A549 (cell line): ENCODE results near the gene SLC35E1. TPM values are rescaled to one million over a fixed set of nuclear protein-coding genes. Genes with fewer than 3 reads are reported as not detected.

Source experiments
- ATAC-seq, 2 experiments: fragments of 200-7000 bp in 1 of 2; fragments of >200 bp in 1 of 2; cut with Nextera tagmentation in 1 of 2; cut with Tn5 transposase in 1 of 2; 3 replicates each; pipeline versions ENCODE4 v1.8.0 to v1.9.1; 2018 to 2020; ENCODE audit warnings: mild to moderate bottlenecking in 1 of 2, moderate library complexity in 1 of 2
- CTCF ChIA-PET: fragments of 300-600 bp; sonication (Branson Sonifier 250); formaldehyde crosslinking; extraction: SDS; loops from one replicate; lab custom pipeline; 2021; ENCODE audit warnings: antibody characterized with exemption, inconsistent platforms; lab: Yijun Ruan, JAX
- POLR2A ChIA-PET: fragments of 350-600 bp; formaldehyde crosslinking; extraction: SDS; loops from one replicate; lab custom pipeline; 2021; ENCODE audit warnings: antibody characterized with exemption, inconsistent platforms; lab: Yijun Ruan, JAX
- DNase-seq, 2 experiments: peaks; one replicate each; pipeline versions ENCODE4 v3.0.0 to v3.0.0-alpha.2; 2011 to 2016; ENCODE audit warnings: low read depth in 1 of 2, low spot score in 1 of 2
- FAIRE-seq: peaks from 2 replicates; lab custom pipeline; 2011; peaks lifted over from hg19 to GRCh38; lab: Jason Lieb, UNC
- H3K27ac ChIP-seq, 2 experiments: fragments of >200 bp; sonication (Bioruptor Twin); formaldehyde crosslinking; 3 replicates each; pipeline ENCODE4 v1.5.1; 2016 to 2017
- H3K4me1 ChIP-seq: fragments of >200 bp; sonication (Bioruptor Twin); formaldehyde crosslinking; 3 replicates; pipeline ENCODE4 v1.6.1; 2016
- H3K4me2 ChIP-seq: fragments of >200 bp; sonication (Bioruptor Twin); formaldehyde crosslinking; 3 replicates; pipeline ENCODE4 v1.6.1; 2016
- H3K4me3 ChIP-seq: fragments of >200 bp; sonication (Bioruptor Twin); formaldehyde crosslinking; 3 replicates; pipeline ENCODE4 v1.5.1; 2016
- H3K9me3 ChIP-seq: fragments of >200 bp; sonication (Bioruptor Twin); formaldehyde crosslinking; 3 replicates; pipeline ENCODE4 v1.6.1; 2016
- BCL3 ChIP-seq: fragments of >200 bp; sonication (Bioruptor Twin); formaldehyde crosslinking; IDR thresholded peaks from 3 replicates; pipeline ENCODE4 v1.6.1; 2016
- CHD4 ChIP-seq: fragments of 200-600 bp; sonication (generic); IDR thresholded peaks from 2 replicates; pipeline ENCODE4 v1.6.1; 2016; ENCODE audit warnings: antibody characterized with exemption, mild to moderate bottlenecking, borderline replicate concordance
- CTCF ChIP-seq: fragments of >200 bp; sonication (Bioruptor Twin); formaldehyde crosslinking; IDR thresholded peaks from 3 replicates; pipeline ENCODE4 v1.5.1; 2016
- ELK1 ChIP-seq: fragments of 150-350 bp; IDR thresholded peaks from 2 replicates; pipeline ENCODE4 v1.6.1; 2014; ENCODE audit warnings: low read depth, mild to moderate bottlenecking, low read length
- HDAC2 ChIP-seq: fragments of 200-600 bp; sonication (generic); IDR thresholded peaks from 2 replicates; pipeline ENCODE4 v1.6.1; 2016
- HOXB5 ChIP-seq: fragments of 250-450 bp; sonication (Bioruptor Pico); IDR thresholded peaks from 2 replicates; pipeline ENCODE4 v1.5.0; 2020; ENCODE audit warnings: mild to moderate bottlenecking, moderate library complexity
- MAFK ChIP-seq: fragments of 450-650 bp; IDR thresholded peaks from 2 replicates; pipeline ENCODE4 v1.6.1; 2014; ENCODE audit not compliant: partially characterized antibody
- MAZ ChIP-seq: fragments of 150-350 bp; IDR thresholded peaks from 2 replicates; pipeline ENCODE4 v1.6.1; 2014; ENCODE audit warnings: antibody characterized with exemption, low read depth, low read length, borderline replicate concordance
- PBX3 ChIP-seq: IDR thresholded peaks from 2 replicates; pipeline ENCODE4 v1.6.1; 2012
- RARB ChIP-seq: fragments of 250-450 bp; sonication (Bioruptor Pico); IDR thresholded peaks from 2 replicates; pipeline ENCODE4 v1.8.0; 2021; ENCODE audit warnings: mild to moderate bottlenecking, moderate library complexity
- RCOR1 ChIP-seq: fragments of 150-350 bp; IDR thresholded peaks from 2 replicates; pipeline ENCODE4 v1.6.1; 2014; ENCODE audit warnings: antibody characterized with exemption, low read length, low read depth
- REST ChIP-seq: fragments of 200-600 bp; sonication (generic); IDR thresholded peaks from 2 replicates; pipeline ENCODE4 v1.6.1; 2016; ENCODE audit warnings: antibody characterized with exemption, mild to moderate bottlenecking, moderate library complexity
- TFCP2L1 ChIP-seq: fragments of 250-450 bp; sonication (Bioruptor Pico); IDR thresholded peaks from 2 replicates; pipeline ENCODE4 v1.5.0; 2021; ENCODE audit warnings: mild to moderate bottlenecking
- ZC3H11A ChIP-seq: fragments of 450-650 bp; IDR thresholded peaks from 2 replicates; pipeline ENCODE4 v1.6.1; 2014; ENCODE audit warnings: antibody characterized with exemption, mild to moderate bottlenecking
- ZFP36 ChIP-seq: fragments of 450-650 bp; IDR thresholded peaks from 2 replicates; pipeline ENCODE4 v1.6.1; 2014; ENCODE audit warnings: borderline replicate concordance; ENCODE audit not compliant: partially characterized antibody
- ZNF302 ChIP-seq: fragments of 250-450 bp; sonication (Bioruptor Pico); IDR thresholded peaks from 2 replicates; pipeline ENCODE4 v1.9.0; 2021; ENCODE audit warnings: inconsistent platforms, mild to moderate bottlenecking, moderate library complexity
- WGBS: methylation state at CpG from one replicate; pipeline ENCODE4 v1.1.6; 2017; ENCODE audit errors: missing lambda C conversion rate; 5-methylcytosine and 5-hydroxymethylcytosine counted together
- polyA plus RNA-seq, 4 experiments: library from polyadenylated mRNA; depleted of rRNA in 3 of 4; stranded (reverse); fragments of >200 nt; fragmentation: RNase III in 1 of 4; extraction: RNeasy Plus Mini Kit Qiagen cat#74134 plus additional on column Dnase treatment in 1 of 4; gene quantifications; 2 replicates in 3 of 4; 3 replicates in 1 of 4; pipeline ENCODE4 v1.2.3, GENCODE V29; 2011 to 2017
- TF ChIP-seq, protein P1 (sequence below): fragments of >200 bp; sonication (Bioruptor Twin); formaldehyde crosslinking; IDR thresholded peaks from 2 replicates; pipeline ENCODE4 v1.6.1; 2016
- TF ChIP-seq, protein P2 (sequence below): fragments of 250-450 bp; sonication (Bioruptor Pico); IDR thresholded peaks from 2 replicates; pipeline ENCODE4 v1.5.0; 2021; ENCODE audit warnings: mild to moderate bottlenecking, moderate library complexity, borderline replicate concordance
- TF ChIP-seq, protein P3 (sequence below): IDR thresholded peaks from 2 replicates; pipeline ENCODE4 v1.6.1; 2012; ENCODE audit warnings: low read depth, borderline replicate concordance
- TF ChIP-seq, protein P4 (sequence below): fragments of 250-450 bp; sonication (Bioruptor Pico); IDR thresholded peaks from 2 replicates; pipeline ENCODE4 v1.5.0; 2020; ENCODE audit warnings: low read depth, mild to moderate bottlenecking, moderate library complexity

Gene SLC35E1
- polyA plus RNA-seq, 2 of the 4 experiments (the other 2 are of a cell fraction) = 17.2 to 25.1 TPM

GRCh38 chr19:16599655-16600346 is 27.6 kb upstream of the SLC35E1 start:
- Histone ChIP-seq H3K9me3 (no peaks in the 10 kb centered on the region), H3K4me3 (no peak overlapping the region), H3K27ac (no peak overlapping the region), H3K4me1 (no peaks in the 10 kb centered on the region), H3K4me2 (no peak overlapping the region)
- ChIA-PET POLR2A (no interaction called here), CTCF (interaction anchor here (0.6 kb wide), 1 partner anchor 24 kb away, joined by 6 read pairs; no protein-coding TSS in a partner anchor)
- ATAC-seq = no peak
- WGBS = 75% methylated on average over 2 of the region's 6 CpGs
- TF ChIP-seq, protein P1, sequence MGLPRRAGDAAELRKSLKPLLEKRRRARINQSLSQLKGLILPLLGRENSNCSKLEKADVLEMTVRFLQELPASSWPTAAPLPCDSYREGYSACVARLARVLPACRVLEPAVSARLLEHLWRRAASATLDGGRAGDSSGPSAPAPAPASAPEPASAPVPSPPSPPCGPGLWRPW = no peak
- TF ChIP-seq RARB (CRISPR knock-in tag) (no peak), HOXB5 (CRISPR knock-in tag) (no peak), CTCF (no peak), MAZ (no peak), CHD4 (no peak), RCOR1 (no peak), ZNF302 (CRISPR knock-in tag) (no peak), REST (no peak), ZC3H11A (no peak), TFCP2L1 (CRISPR knock-in tag) (no peak), PBX3 (no peak)
- TF ChIP-seq, protein P2, sequence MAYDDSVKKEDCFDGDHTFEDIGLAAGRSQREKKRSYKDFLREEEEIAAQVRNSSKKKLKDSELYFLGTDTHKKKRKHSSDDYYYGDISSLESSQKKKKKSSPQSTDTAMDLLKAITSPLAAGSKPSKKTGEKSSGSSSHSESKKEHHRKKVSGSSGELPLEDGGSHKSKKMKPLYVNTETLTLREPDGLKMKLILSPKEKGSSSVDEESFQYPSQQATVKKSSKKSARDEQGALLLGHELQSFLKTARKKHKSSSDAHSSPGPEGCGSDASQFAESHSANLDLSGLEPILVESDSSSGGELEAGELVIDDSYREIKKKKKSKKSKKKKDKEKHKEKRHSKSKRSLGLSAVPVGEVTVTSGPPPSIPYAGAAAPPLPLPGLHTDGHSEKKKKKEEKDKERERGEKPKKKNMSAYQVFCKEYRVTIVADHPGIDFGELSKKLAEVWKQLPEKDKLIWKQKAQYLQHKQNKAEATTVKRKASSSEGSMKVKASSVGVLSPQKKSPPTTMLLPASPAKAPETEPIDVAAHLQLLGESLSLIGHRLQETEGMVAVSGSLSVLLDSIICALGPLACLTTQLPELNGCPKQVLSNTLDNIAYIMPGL (CRISPR knock-in tag) = no peak
- DNase-seq = no peak
- no peak for FAIRE-seq

DNA sequence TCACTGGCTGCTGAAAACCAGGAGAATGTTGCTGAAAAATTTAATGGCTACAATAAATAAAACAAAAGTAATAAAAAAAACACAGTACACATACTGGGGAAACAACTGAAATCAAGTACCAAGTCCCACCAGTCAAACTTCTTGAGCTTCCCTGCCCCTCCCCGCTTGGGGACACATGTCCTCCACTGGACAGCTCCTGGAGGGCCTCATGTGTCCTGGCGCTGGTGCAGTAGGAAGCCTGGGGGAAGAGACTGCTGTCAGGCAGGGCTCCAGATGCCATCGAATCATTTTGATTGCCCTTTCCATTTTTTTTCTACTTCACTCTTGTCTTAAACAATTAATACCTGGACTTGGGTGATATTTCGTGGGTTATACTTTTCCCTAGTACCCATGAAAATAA is 26.6 kb upstream of the SLC35E1 start:
- FAIRE-seq (no peak), ATAC-seq (no peak), DNase-seq (no peak)
- Histone ChIP-seq H3K4me3 (no peak overlapping the region), H3K9me3 (no peaks in the 10 kb centered on the region), H3K4me2 (no peak overlapping the region), H3K27ac (no peak overlapping the region), H3K4me1 (no peaks in the 10 kb centered on the region)
- ChIA-PET CTCF (no interaction called here), POLR2A (no interaction called here)
- 77% methylated on average over 4 of the region's 4 CpGs for WGBS
- TF ChIP-seq, protein P3, sequence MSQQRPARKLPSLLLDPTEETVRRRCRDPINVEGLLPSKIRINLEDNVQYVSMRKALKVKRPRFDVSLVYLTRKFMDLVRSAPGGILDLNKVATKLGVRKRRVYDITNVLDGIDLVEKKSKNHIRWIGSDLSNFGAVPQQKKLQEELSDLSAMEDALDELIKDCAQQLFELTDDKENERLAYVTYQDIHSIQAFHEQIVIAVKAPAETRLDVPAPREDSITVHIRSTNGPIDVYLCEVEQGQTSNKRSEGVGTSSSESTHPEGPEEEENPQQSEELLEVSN = no peak
- TF ChIP-seq MAFK (no peak), ZFP36 (no peak), HDAC2 (no peak), ELK1 (no peak), BCL3 (no peak)
- TF ChIP-seq, protein P4, sequence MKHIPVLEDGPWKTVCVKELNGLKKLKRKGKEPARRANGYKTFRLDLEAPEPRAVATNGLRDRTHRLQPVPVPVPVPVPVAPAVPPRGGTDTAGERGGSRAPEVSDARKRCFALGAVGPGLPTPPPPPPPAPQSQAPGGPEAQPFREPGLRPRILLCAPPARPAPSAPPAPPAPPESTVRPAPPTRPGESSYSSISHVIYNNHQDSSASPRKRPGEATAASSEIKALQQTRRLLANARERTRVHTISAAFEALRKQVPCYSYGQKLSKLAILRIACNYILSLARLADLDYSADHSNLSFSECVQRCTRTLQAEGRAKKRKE = no peak
